ENCODE results near the gene PPFIA4.

The PPFIA4 gene

DNA sequence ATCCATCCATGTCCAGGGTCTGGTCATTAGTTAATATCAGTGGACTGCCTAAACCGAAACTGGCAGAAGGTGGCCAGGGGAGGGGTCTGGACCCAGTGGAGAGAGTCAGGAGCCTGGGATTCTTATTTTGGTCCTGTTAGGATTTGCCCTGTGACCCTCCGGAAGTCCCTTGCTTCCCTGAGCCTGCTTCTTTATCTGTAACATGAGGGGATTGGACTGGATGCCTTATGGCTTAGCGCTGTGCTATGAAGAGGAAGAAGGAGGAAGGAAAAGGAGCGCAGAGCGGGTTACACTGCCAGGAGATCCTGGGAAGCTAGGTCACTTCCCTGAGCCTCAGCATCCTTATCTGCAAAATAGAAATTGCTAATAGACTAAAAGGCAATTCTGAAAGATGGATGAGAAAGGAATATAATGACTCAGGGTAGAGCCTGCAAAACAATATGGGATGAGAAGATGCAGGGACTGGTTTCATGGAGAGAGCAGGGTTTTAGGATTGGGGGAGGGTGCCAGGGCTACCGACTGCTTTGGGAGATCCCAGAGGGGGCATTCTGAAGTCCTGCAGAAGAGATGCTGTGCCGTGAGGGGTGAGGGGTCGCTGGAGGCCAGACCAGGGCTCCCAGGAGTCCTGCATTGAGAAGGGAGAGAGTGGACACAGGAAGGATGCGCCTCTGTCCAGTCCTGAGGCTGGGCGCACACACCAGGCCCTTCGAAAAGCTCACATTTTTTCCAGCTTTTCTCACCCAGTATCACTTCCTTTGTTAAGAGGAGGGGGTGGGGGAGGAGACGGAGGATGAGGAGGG is 100.8 kb downstream of the PPFIA4 start:
- no peak for DNase-seq (ENCODE audit: low read depth)

DNA sequence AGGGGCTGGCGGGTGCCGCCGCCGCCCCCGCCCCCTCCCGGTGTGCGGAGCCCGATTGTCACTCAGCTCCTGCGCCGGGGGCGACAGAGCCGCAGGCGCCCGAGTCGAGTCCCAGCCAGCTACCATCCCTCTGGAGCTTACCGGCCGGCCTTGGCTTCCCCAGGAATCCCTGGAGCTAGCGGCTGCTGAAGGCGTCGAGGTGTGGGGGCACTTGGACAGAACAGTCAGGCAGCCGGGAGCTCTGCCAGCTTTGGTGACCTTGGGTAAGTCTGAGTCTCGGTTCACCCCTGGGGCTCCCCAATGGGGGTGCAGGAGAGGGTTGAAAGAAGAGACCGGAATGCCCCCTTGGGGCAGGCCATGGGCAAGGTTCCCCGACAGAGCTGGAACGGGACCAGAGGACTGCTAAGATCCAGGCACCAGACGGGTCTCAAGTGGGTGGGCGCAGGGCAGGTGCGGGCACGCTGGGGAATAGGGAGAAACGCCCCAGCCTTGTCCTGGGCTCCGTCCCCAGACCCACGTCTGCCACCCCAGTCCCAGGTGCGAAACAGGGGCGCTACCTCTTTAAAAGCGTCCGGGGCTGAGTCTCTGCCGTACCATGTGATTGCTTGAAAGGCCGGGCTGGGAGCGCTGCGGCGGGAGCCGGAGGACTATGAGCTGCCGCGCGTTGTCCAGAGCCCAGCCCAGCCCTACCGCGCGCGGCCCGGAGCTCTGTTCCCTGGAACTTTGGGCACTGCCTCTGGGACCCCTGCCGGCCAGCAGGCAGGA is 101.6 kb downstream of the PPFIA4 start, which contains the start of gene ADORA1:
Gene ADORA1 (plus strand): TSS at position 61 of the 765 bp plus-strand sequence. CDS start 1,116 bp downstream, outside the sequence.
- DNase-seq (ENCODE audit: low read depth): no peak

DNA sequence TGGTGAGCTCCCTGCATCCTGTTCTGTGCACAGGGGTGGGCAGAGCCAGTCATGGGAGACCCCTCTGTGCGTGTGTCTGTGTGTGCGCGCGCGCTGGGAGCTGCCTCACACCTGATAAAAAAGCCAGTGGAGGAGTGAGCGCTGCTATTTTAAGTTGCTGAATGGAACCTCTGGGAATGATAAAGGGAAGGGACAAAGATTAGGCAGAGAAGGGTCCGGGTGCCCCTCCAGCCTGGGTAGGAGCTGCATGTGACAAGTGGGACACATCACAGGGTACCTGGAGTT is 102.1 kb downstream of the PPFIA4 start:
- no peak for DNase-seq (ENCODE audit: low read depth)

All from stimulated activated CD8-positive, alpha-beta memory T cell treated with anti-CD3 and anti-CD28 coated beads, Interleukin-4, amount 100 ng/mL, for 24 hours (primary cell).